ENCODE results near the gene GRIN1. TPM values are rescaled to one million over a fixed set of nuclear protein-coding genes. Genes with fewer than 3 reads are reported as not detected.

Gene GRIN1
- total RNA-seq, 1 donor from 2014 or later, result 0.18 TPM

GRCh38 chr9:137160716-137161557, 22.0 kb downstream of the GRIN1 start:
- Mint-ChIP-seq H3K27ac (ENCODE audit: unreplicated experiment) (no peak overlapping the region), H3K9me3 (ENCODE audit: unreplicated experiment) (no peaks in the 10 kb centered on the region), H3K27me3 (ENCODE audit: low read depth, unreplicated experiment) (peaks cover 65% of the 10 kb centered on the region), H3K36me3 (ENCODE audit: low read depth, unreplicated experiment) (no peaks in the 10 kb centered on the region), H3K4me3 (ENCODE audit: unreplicated experiment) (no peak overlapping the region), H3K4me1 (ENCODE audit: low read depth, unreplicated experiment) (peaks cover 2% of the 10 kb centered on the region)
- no peak overlapping the region for H3K4me2 ChIP-seq (ENCODE audit: low read length)
- H3K27me3 ChIP-seq (ENCODE audit: insufficient read depth, low read length), result peaks cover 39% of the 10 kb centered on the region
- FAIRE-seq (no peak), DNase-seq (ENCODE audit: low read depth) (no peak)
- no peaks in the 10 kb centered on the region for H3K36me3 ChIP-seq (ENCODE audit: insufficient read depth, low read length)
- H3K9ac ChIP-seq (ENCODE audit: low read length), result no peak overlapping the region
- no peak overlapping the region for H2AFZ ChIP-seq (ENCODE audit: low read depth, low read length)
- TF ChIP-seq EZH2 (IDR thresholded peaks at IDR 0.05; ENCODE audit: insufficient read depth, low read length) (peak; percentile 56), CTCF (IDR thresholded peaks at IDR 0.05; ENCODE audit: insufficient read depth, low read depth, low read length) (no peak)
- no peak overlapping the region for H3K27ac ChIP-seq (ENCODE audit: low read depth, low read length)
- H4K20me1 ChIP-seq (ENCODE audit: insufficient read depth, low read length), result no peaks in the 10 kb centered on the region
- H3K4me3 ChIP-seq (ENCODE audit: insufficient read depth, low read depth, low read length), result no peak overlapping the region
- H3K4me1 ChIP-seq (ENCODE audit: insufficient read depth, low read length), result peaks cover 4% of the 10 kb centered on the region
- H3K9me3 ChIP-seq (ENCODE audit: insufficient read depth, low read depth, low read length), result no peaks in the 10 kb centered on the region
- no peaks in the 10 kb centered on the region for H3K79me2 ChIP-seq (ENCODE audit: insufficient read depth, low read length)

- H3K27ac Mint-ChIP-seq (ENCODE audit: unreplicated experiment), result no peak overlapping the region
- no peaks in the 10 kb centered on the region for H4K20me1 ChIP-seq (ENCODE audit: insufficient read depth, low read length)
- peaks cover 66% of the 10 kb centered on the region for H3K27me3 Mint-ChIP-seq (ENCODE audit: low read depth, unreplicated experiment)
- H3K9ac ChIP-seq (ENCODE audit: low read length), result no peak overlapping the region
- H3K9me3 Mint-ChIP-seq (ENCODE audit: unreplicated experiment), result no peaks in the 10 kb centered on the region
- no peak overlapping the region for H3K4me3 Mint-ChIP-seq (ENCODE audit: unreplicated experiment)
- H3K36me3 Mint-ChIP-seq (ENCODE audit: low read depth, unreplicated experiment), result no peaks in the 10 kb centered on the region
- peaks cover 4% of the 10 kb centered on the region for H3K4me1 ChIP-seq (ENCODE audit: insufficient read depth, low read length)
- peak; percentile 33 for TF ChIP-seq EZH2 (IDR thresholded peaks at IDR 0.05; ENCODE audit: insufficient read depth, low read length)
- TF ChIP-seq CTCF (IDR thresholded peaks at IDR 0.05; ENCODE audit: insufficient read depth, low read depth, low read length), result no peak
- peaks cover 45% of the 10 kb centered on the region for H3K27me3 ChIP-seq (ENCODE audit: insufficient read depth, low read length)
- no peak for FAIRE-seq
- no peak for DNase-seq (ENCODE audit: low read depth)
- H3K9me3 ChIP-seq (ENCODE audit: insufficient read depth, low read depth, low read length), result no peaks in the 10 kb centered on the region
- H3K27ac ChIP-seq (ENCODE audit: low read depth, low read length), result no peak overlapping the region
- H3K4me1 Mint-ChIP-seq (ENCODE audit: low read depth, unreplicated experiment), result peaks cover 2% of the 10 kb centered on the region
- H3K4me3 ChIP-seq (ENCODE audit: insufficient read depth, low read depth, low read length), result no peak overlapping the region
- H2AFZ ChIP-seq (ENCODE audit: low read depth, low read length), result no peak overlapping the region
- H3K36me3 ChIP-seq (ENCODE audit: insufficient read depth, low read length), result no peaks in the 10 kb centered on the region
- H3K79me2 ChIP-seq (ENCODE audit: insufficient read depth, low read length), result no peaks in the 10 kb centered on the region
- no peak overlapping the region for H3K4me2 ChIP-seq (ENCODE audit: low read length)
Measured at GRCh38 chr9:137161558-137162486, 22.9 kb downstream of the GRIN1 start.

All from astrocyte (in vitro differentiated cells and primary cell).